ENCODE results near the gene NARS2. TPM values are rescaled to one million over a fixed set of nuclear protein-coding genes. Genes with fewer than 3 reads are reported as not detected.

The NARS2 gene
- total and polyA plus RNA-seq, 2 donors (not counting 1 experiment from before 2014, with no cell fraction given), result 13.2 to 15.7 TPM

- no peaks in the 10 kb centered on the region for H3K4me1 ChIP-seq (ENCODE audit: control insufficient read depth, extremely low read depth, insufficient read depth, low read length)
- no peak overlapping the region for H3K27ac ChIP-seq (ENCODE audit: insufficient read depth, low read length)
- H3K79me2 ChIP-seq (ENCODE audit: control insufficient read depth, insufficient read depth, low read length), result no peaks in the 10 kb centered on the region
- H3K4me3 ChIP-seq (replicated peaks in 1 of 4; ENCODE audit: control extremely low read depth in 1 of 4, insufficient read depth in 1 of 4, low read depth in 3 of 4, low read length in 4 of 4), result no peak overlapping the region
- H3K9ac ChIP-seq (ENCODE audit: insufficient read depth, low read length), result no peak overlapping the region
- DNase-seq (ENCODE audit: low read depth in 2 of 2), result no peak
- no peaks in the 10 kb centered on the region for H3K36me3 ChIP-seq (ENCODE audit: control insufficient read depth, insufficient read depth, low read length)
- TF ChIP-seq EZH2 (IDR thresholded peaks at IDR 0.05; ENCODE audit: low read length, missing control alignments) (no peak), CTCF (conservative IDR thresholded peaks at IDR 0.05 in 1 of 2, IDR thresholded peaks at IDR 0.05 in 1 of 2; ENCODE audit: low read depth in 1 of 2, low read length in 2 of 2) (no peak)
- no peaks in the 10 kb centered on the region for H4K20me1 ChIP-seq (ENCODE audit: control insufficient read depth, extremely low read depth, insufficient read depth, low read length)
- no peaks in the 10 kb centered on the region for H3K9me3 ChIP-seq (ENCODE audit: control insufficient read depth, insufficient read depth, low read depth, low read length)
- no peak overlapping the region for H2AFZ ChIP-seq (ENCODE audit: low read length)
- H3K27me3 ChIP-seq (ENCODE audit: control insufficient read depth, insufficient read depth, low read length), result no peaks in the 10 kb centered on the region
- no peak overlapping the region for H3K4me2 ChIP-seq (ENCODE audit: extremely low read depth, insufficient read depth, low read length)
Measured at GRCh38 chr11:78391424-78391823, 183.2 kb downstream of the NARS2 start.

GRCh38 chr11:78390809-78391208, 183.9 kb downstream of the NARS2 start:
- H4K20me1 ChIP-seq (ENCODE audit: control insufficient read depth, extremely low read depth, insufficient read depth, low read length), result no peaks in the 10 kb centered on the region
- DNase-seq (ENCODE audit: low read depth in 2 of 2), result no peak
- no peaks in the 10 kb centered on the region for H3K4me1 ChIP-seq (ENCODE audit: control insufficient read depth, extremely low read depth, insufficient read depth, low read length)
- no peak overlapping the region for H2AFZ ChIP-seq (ENCODE audit: low read length)
- H3K36me3 ChIP-seq (ENCODE audit: control insufficient read depth, insufficient read depth, low read length), result no peaks in the 10 kb centered on the region
- TF ChIP-seq CTCF (conservative IDR thresholded peaks at IDR 0.05 in 1 of 2, IDR thresholded peaks at IDR 0.05 in 1 of 2; ENCODE audit: low read depth in 1 of 2, low read length in 2 of 2), result no peak
- no peaks in the 10 kb centered on the region for H3K27me3 ChIP-seq (ENCODE audit: control insufficient read depth, insufficient read depth, low read length)
- H3K4me2 ChIP-seq (ENCODE audit: extremely low read depth, insufficient read depth, low read length), result no peak overlapping the region
- H3K27ac ChIP-seq (ENCODE audit: insufficient read depth, low read length), result no peak overlapping the region
- H3K9me3 ChIP-seq (ENCODE audit: control insufficient read depth, insufficient read depth, low read depth, low read length), result no peaks in the 10 kb centered on the region
- H3K79me2 ChIP-seq (ENCODE audit: control insufficient read depth, insufficient read depth, low read length), result no peaks in the 10 kb centered on the region
- no peak overlapping the region for H3K9ac ChIP-seq (ENCODE audit: insufficient read depth, low read length)
- H3K4me3 ChIP-seq (replicated peaks in 1 of 4; ENCODE audit: control extremely low read depth in 1 of 4, insufficient read depth in 1 of 4, low read depth in 3 of 4, low read length in 4 of 4), result no peak overlapping the region

- Histone ChIP-seq H3K4me3 (replicated peaks in 1 of 4; ENCODE audit: control extremely low read depth in 1 of 4, insufficient read depth in 1 of 4, low read depth in 3 of 4, low read length in 4 of 4) (no peak overlapping the region), H3K4me2 (ENCODE audit: extremely low read depth, insufficient read depth, low read length) (no peak overlapping the region), H4K20me1 (ENCODE audit: control insufficient read depth, extremely low read depth, insufficient read depth, low read length) (no peaks in the 10 kb centered on the region), H3K27ac (ENCODE audit: insufficient read depth, low read length) (no peak overlapping the region), H3K9ac (ENCODE audit: insufficient read depth, low read length) (no peak overlapping the region), H3K4me1 (ENCODE audit: control insufficient read depth, extremely low read depth, insufficient read depth, low read length) (no peaks in the 10 kb centered on the region), H3K27me3 (ENCODE audit: control insufficient read depth, insufficient read depth, low read length) (no peaks in the 10 kb centered on the region), H3K9me3 (ENCODE audit: control insufficient read depth, insufficient read depth, low read depth, low read length) (no peaks in the 10 kb centered on the region), H3K79me2 (ENCODE audit: control insufficient read depth, insufficient read depth, low read length) (no peaks in the 10 kb centered on the region), H2AFZ (ENCODE audit: low read length) (no peak overlapping the region), H3K36me3 (ENCODE audit: control insufficient read depth, insufficient read depth, low read length) (no peaks in the 10 kb centered on the region)
- DNase-seq (ENCODE audit: low read depth in 2 of 2), result no peak
- TF ChIP-seq CTCF (conservative IDR thresholded peaks at IDR 0.05 in 1 of 2, IDR thresholded peaks at IDR 0.05 in 1 of 2; ENCODE audit: low read depth in 1 of 2, low read length in 2 of 2) (no peak), EZH2 (IDR thresholded peaks at IDR 0.05; ENCODE audit: low read length, missing control alignments) (no peak)
Measured at GRCh38 chr11:78386215-78386941, 188.3 kb downstream of the NARS2 start.

Other genes starting within 250 kb of the NARS2 start
- gene GAB2, start 157.0 kb downstream of the NARS2 start, total RNA-seq, result 12.8 and 14.0 TPM in 2 replicates
- gene GAB2, start 157.0 kb downstream of the NARS2 start, polyA plus RNA-seq, result 6.4 and 7.1 TPM in 2 replicates

All from fibroblast of lung (primary cell).